Non-pigmented ciliary epithelial cell (primary cell): ENCODE measurements around the gene AFAP1.

Experiments used
- DNase-seq: peaks from one replicate; pipeline ENCODE4 v3.0.0-alpha.2; 2010; ENCODE audit warnings: low read depth

AFAP1 gene

GRCh38 chr4:7939377-7940108, at the start of gene AFAP1:
Gene AFAP1, minus strand, starts transcription at chr4:7939861. Its CDS starts 67,783 bp downstream, at chr4:7872078.
- DNase-seq = no peak

DNA sequence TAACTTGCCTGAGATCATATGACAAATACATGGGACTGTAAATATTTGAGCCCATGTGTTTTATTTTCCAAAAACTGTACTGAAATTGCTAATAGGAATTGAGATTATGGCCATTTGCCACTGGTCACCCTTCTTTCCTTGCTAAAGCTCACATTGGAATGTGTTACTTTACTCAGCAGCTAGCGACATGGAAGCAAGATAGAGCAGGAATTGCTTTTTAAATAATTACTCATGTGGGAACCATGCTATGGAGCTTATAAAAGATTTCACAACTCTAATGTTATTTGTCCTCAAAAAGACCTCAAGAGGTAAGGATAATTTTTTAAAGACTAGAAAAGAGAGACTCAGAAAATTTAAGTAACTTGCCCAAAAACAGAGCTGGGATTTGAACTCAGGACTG, 48.8 kb upstream of the AFAP1 start:
- no peak for DNase-seq

DNA sequence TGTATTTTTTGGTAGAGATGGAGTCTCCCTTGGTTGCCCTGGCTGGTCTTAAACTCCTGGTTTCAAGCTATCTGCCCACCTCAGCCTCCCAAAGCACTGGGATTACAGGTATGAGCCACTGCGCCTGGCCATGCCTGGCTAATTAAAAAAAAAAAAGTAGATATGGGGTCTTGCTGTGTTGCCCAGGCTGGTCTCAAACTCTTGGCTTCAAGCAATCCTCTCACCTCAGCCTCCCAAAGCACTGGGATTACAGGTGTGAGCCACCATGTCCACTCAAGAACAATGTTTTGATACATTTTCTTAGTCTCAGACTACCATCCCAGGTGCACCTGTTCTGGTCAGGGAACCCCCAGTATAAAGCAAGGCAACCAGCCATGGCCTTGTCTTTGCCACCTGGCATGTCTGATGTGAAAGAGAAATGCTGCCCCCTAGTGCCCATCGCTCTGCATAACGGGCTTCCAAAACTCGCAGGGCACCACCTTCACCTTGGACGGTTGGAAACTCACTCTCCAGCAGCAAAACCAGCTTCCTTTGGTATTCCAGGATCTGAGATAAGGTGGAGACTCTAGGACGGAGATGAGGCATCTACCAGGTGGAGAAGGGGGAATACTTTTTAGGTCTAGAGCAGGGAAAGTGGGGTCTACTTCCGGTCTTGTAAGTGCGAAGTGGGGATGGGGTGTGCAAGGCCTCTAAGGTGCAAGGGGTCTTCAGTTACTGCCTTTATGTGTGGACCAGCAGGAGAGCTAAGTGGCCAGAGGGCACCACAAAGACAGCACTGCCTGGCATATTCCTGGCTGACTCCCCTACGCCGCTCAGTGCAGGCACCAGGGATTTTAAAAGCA, 47.7 kb upstream of the AFAP1 start:
- DNase-seq = no peak

GRCh38 chr4:7985891-7986441, 46.3 kb upstream of the AFAP1 start:
- no peak for DNase-seq

- DNase-seq = no peak
Measured at GRCh38 chr4:7985072-7985471, 45.4 kb upstream of the AFAP1 start.

GRCh38 chr4:7984286-7984925, 44.7 kb upstream of the AFAP1 start:
- no peak for DNase-seq

GRCh38 chr4:7983296-7983695, 43.6 kb upstream of the AFAP1 start:
- DNase-seq = no peak

DNA sequence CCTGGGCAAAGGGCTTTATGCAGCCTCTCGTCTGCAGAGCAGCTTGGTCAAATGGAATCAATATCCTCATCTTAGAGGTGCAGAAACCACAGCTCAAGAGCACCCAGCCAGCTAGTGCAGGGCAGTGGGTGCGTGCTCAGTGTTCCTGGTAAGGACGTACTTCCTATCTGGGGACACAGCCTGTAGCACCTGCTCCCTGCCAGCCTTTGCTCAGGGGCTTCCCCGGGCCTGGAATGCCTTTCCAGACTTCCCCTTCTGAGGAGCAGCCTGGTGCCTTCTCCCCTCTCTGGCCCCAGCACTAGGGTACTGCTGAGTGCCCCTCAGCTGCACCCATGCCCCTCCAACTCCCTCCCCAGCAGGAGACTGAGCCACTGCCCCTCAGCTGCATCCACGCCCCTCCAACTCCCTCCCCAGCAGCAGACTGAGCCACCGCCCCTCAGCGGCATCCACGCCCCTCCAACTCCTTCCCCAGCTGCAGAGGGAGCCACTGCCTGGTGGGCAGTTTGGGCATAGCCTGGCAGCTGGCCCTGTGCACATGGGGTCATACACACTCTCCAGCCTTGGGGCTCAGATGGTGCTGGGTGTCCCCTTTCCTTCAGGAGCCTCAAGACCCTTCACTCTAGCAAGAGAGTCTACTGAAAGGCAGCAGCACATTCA, 42.2 kb upstream of the AFAP1 start:
- DNase-seq = no peak

DNA sequence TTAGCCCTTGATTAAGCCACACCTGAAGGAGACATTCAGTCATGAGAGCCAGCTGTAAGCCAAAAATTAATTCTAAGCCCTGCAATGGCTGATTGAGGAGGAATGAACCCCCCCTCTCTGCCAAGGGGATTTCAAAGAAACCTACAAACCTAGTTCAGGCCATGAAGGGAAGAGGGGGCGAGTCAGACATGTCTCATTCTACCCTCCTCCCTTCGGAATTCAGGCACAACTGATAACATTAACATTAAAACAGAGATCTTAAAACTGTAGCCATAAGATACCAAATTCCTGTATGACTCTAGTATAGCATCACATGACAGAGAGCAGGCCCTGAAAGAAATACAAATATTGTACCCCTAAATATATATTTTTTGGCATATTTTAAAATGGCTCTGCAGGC, 40.4 kb upstream of the AFAP1 start:
- DNase-seq = no peak

DNA sequence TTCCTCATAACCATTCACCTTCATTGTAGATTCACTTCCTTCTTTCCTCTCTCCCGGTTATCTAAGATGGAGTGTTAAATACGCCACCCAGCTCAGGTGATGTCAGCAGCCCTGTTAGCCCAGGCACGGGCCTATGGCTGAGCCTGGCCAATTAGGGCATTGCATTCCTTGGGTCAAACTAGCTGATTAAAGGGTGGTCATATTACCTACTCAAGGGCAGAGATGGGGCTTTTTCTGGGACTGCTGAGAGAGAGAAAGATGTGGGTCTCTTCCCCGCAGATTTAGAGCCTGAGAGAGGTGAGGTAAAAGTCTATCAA, 39.9 kb upstream of the AFAP1 start:
- DNase-seq = no peak

DNA sequence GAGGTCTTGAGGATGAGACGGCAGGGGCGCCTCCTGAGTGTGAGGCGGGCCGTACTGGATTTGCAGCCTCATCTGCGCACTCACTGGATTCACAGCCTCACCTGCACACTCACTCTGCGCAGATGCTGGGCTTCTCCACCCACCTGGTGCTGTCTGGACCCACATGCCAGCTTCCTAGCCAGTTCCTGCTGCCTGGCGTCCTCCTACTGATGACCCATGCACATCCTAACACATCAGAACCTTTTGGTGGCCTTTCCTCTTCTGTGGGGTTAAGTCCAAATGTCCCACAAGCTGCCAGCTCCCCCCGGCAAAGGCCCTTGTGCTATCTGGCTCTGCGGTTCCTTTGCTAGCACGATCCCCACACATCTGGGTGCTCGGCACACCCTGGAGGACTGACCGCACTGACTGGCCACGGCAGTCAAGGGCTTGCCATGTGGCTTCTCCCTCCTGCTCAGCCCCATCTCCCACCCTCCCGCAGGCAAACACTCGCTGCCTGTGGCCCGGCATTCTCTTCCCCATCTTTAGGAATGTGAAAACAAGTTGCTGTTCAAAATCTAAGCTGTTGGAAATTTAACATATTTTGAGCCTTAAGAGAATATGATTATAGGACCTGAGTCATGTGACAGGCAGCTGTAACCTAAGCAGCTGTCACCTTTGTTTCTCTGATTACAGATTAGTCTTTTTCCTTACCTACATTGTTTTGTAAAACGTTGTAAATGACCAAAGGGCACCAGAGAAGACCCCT, 39.4 kb upstream of the AFAP1 start:
- no peak for DNase-seq

DNA sequence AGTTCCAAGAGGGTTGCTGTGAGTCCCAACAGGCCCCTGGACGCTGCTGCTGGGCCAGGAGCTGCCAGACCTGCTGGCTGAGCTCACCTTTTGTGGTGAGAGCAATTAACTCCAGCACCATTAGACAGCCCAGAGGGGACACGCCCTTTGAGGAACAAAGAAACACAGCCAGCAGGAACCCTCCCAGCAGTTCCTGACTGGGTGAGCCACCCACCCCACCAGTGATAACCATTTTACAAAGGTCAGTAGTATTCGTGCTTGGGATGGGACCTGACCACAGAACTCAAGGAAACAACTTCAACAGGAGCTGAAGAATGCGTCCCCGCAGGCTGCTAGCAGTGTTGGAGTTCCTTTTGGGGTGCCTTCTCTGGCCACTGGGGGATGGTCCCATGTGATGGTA, 38.8 kb upstream of the AFAP1 start:
- DNase-seq = no peak

- no peak for DNase-seq
Measured at GRCh38 chr4:7976634-7977033, 37.0 kb upstream of the AFAP1 start.

DNA sequence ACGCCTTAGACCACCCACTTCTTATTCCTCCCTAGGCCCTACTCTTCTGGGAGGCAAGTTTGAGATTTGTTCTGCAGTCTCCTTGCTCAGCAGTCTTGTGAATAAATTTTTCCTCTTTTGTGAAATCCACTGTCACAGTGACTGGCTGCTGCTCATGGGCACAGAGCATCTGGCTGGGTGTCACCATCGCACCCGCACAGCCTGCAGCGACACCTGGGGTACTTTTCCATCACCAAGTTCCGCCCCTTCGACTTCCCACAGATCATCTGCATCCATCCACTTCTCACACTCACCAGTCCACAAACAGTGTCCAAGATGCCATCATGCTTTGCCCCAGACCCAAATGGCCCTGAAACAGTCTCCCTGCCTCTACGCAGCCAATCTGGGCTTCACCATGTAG, 36.4 kb upstream of the AFAP1 start:
- DNase-seq = no peak

GRCh38 chr4:7974425-7974824, 34.8 kb upstream of the AFAP1 start:
- DNase-seq = no peak

GRCh38 chr4:7973545-7973981, 33.9 kb upstream of the AFAP1 start:
- no peak for DNase-seq

DNA sequence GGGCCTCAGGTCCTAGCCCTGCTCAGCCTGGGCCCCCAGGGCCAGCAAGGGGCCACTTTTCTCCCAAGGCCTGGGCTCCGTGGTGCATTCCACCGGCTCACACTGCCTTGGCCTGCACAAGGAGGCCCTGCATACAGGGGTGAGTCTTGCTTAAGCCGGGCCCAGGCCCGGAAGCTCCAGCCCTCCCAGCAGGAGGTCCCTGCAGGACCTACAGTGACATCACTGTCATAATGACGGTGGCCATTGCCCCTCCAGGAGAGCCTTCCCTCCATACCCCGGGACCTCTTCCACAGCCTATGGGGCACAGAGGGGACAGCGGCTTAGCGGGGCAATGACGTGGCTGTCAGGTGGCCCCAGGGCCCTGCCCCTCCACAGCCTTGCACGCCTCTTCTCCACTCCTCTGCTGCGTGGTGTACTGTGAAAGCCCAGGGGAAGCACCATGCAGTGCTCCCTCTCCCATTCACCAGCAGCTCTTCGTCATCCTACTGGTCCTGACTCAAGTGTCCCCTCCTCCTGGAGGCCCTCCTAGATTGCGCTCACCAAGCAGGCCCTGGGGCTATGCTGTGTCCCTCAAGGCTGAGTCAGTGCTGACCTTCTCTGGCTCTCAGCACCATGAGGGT, 32.3 kb upstream of the AFAP1 start:
- DNase-seq = no peak

- DNase-seq = no peak
Measured at GRCh38 chr4:7971159-7971631, 31.5 kb upstream of the AFAP1 start.

- no peak for DNase-seq
Measured at GRCh38 chr4:7970361-7970946, 30.8 kb upstream of the AFAP1 start.

GRCh38 chr4:7968262-7968896, 28.7 kb upstream of the AFAP1 start:
- no peak for DNase-seq
